Endothelial cell of umbilical vein (primary cell): ENCODE results near the gene TDP1.

Experiments
- CTCF ChIP-seq, 2 donors: IDR thresholded peaks; 1 replicate in 1 of 2; 2 replicates in 1 of 2; pipeline ENCODE4 v1.5.1; 2011; ENCODE audit warnings: low read length in 2 of 2, mild to moderate bottlenecking in 2 of 2, moderate library complexity in 2 of 2, control low read depth in 1 of 2, inconsistent platforms in 1 of 2, low read depth in 1 of 2; ENCODE audit not compliant: insufficient read depth in 1 of 2; ENCODE audit errors: extremely low read depth in 1 of 2
- EZH2 ChIP-seq: IDR thresholded peaks from 2 replicates; pipeline ENCODE4 v1.6.1; 2012; ENCODE audit warnings: borderline replicate concordance, low read depth, mild to moderate bottlenecking, moderate library complexity, low read length, inconsistent platforms; ENCODE audit not compliant: severe bottlenecking
- FOS ChIP-seq: IDR thresholded peaks from 2 replicates; pipeline ENCODE4 v1.6.1; 2011; ENCODE audit warnings: mild to moderate bottlenecking, low read length, moderate library complexity, borderline replicate concordance; ENCODE audit not compliant: insufficient read depth
- GATA2 ChIP-seq: IDR thresholded peaks from 2 replicates; pipeline ENCODE4 v1.7.0; 2011; ENCODE audit warnings: low read depth, mild to moderate bottlenecking, moderate library complexity, mixed read lengths, low read length; ENCODE audit not compliant: insufficient read length, insufficient read depth
- MAX ChIP-seq: IDR thresholded peaks from 2 replicates; pipeline ENCODE4 v1.6.1; 2011; ENCODE audit not compliant: insufficient read depth, insufficient read length
- POLR2AphosphoS5 ChIP-seq: IDR thresholded peaks from 2 replicates; pipeline ENCODE4 v1.6.1; 2012; ENCODE audit warnings: low read depth, mild to moderate bottlenecking, control low read depth, low read length, moderate library complexity; ENCODE audit not compliant: insufficient read depth

- no peak for TF ChIP-seq CTCF (IDR thresholded peaks at IDR 0.05; ENCODE audit: extremely low read depth in 1 of 2, insufficient read depth in 1 of 2, low read depth in 1 of 2, low read length in 2 of 2)
- no peak for TF ChIP-seq MAX
- no peak for TF ChIP-seq POLR2AphosphoS5
- no peak for TF ChIP-seq EZH2
- TF ChIP-seq FOS, result no peak
- no peak for TF ChIP-seq GATA2
Observed at GRCh38 chr14:90042496-90043252, 86.9 kb downstream of the TDP1 start.
